Fibroblast of upper back skin (primary cell): ENCODE measurements around the gene F11R.
A peak's percentile ranks its signal among the peaks of the same experiment; 100 is the strongest.
"Not testable (repeated sequence)": the region's sequence is repeated elsewhere in the genome, so short reads cannot be mapped to it uniquely, and the experiment has no call there.

Source experiments
- DNase-seq: peaks from one replicate; pipeline ENCODE4 v3.0.0-alpha.2; 2013

Gene F11R

DNA sequence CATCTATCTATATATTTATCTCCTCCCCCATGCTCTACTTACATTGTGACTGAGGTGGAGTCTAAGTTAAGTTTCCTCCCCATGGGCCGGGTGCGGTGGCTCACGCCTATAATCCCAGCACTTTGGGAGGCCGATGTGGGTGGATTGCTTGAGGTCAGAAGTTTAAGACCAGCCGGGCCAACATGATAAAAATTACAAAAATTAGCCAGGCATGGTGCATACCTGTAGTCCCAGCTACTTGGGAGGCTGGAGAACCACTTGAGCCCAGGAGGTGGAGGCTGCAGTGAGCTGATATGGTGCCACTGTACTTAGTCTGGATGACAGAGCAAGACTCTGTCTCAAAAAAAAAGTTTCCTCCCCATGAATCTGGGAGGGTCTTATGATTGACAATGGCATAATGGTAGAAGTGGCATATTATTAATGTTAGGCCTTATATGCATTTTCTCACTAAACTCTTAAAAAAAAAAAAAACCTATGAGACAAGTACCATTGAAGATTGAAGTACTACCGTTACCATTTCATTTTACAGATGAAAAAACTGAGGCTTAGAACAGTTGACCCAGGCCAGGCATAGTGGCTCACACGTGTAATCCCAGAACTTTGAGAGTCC lies 11.2 kb downstream of the F11R start:
- no peak for DNase-seq

DNA sequence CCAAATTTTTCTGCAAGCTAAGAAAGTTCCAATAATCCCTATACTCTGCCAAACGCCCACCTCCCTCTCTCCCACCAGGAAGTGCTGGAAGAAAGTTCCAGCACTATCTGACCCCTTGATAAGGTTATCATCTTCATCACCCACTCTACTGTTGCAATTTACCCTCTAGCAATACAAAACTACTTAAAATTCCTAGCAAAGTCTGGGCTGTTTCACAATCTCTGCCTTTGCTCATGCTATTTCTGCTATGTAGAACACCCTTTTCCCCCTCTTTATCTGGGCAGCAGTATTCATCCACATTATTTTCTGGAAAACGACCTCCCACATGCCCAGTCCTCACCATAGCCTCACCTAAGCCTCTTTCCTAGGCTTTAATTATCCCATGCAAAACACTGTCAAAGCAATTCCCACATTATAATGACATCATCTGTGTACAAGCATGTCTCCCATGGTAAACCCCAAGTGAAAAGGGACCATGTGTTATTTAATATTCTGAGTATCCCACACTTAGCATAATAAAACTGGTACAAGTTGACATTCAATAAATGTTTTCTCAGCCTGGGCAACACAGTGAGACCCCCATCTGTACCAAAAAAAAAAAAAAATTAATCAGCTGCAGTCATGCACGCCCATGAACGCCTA lies 12.0 kb downstream of the F11R start:
- no peak for DNase-seq

DNA sequence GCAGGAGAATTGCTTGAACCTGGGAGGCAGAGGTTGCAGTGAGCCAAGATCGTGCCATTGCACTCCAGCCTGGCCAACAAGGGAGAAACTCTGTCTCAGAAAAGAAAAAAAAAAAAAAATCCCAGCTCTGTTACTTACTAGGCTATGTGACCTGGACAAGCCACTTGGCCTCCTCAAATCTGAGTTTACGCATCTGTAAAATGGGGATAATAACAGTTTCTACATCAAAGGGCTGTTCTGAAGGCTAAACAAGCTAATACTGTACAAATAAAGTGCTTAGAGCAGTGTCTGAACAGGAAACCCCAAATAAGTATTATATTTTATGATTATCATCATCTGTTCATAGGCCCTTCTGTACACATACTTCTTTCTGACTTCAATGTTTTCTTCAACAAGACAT lies 13.6 kb downstream of the F11R start:
- no peak for DNase-seq

DNA sequence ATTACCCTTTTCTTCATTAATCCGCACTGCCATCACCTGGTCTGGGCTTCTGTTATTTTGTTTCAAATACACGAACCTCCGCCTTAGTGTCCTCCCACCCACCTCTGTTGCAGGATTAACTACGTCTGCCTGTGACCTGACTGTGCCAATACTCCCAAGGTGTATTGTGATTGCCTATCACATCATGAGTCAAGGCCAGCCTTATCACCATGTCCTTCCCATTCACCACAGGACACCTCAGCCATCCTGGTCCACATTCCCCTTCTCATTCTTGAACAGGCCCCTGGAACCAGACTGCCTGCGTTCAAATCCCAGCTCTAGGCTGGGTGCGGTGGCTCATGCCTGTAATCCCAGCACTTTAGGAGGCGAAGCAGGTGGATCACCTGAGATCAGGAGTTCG lies 14.4 kb downstream of the F11R start:
- DNase-seq, result no peak

DNA sequence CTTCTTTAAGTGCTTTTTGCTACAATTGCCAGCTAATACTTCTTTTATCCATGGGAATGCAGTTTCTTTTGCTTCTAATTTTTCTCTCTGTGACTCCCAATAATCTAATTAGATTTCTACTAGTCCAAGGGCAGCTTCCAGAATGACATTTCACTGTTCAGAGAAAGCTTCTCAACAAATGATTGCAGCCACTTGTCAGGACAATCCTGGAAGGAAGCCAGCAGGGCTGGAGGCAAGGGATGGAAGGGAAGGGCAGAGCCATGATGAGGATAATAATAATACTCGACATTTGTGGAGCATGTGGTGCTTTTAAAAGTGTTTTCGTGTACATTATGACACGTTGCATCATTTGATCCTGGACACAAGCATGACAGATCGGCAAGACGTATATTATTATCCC lies 19.4 kb downstream of the F11R start:
- no peak for DNase-seq

DNA sequence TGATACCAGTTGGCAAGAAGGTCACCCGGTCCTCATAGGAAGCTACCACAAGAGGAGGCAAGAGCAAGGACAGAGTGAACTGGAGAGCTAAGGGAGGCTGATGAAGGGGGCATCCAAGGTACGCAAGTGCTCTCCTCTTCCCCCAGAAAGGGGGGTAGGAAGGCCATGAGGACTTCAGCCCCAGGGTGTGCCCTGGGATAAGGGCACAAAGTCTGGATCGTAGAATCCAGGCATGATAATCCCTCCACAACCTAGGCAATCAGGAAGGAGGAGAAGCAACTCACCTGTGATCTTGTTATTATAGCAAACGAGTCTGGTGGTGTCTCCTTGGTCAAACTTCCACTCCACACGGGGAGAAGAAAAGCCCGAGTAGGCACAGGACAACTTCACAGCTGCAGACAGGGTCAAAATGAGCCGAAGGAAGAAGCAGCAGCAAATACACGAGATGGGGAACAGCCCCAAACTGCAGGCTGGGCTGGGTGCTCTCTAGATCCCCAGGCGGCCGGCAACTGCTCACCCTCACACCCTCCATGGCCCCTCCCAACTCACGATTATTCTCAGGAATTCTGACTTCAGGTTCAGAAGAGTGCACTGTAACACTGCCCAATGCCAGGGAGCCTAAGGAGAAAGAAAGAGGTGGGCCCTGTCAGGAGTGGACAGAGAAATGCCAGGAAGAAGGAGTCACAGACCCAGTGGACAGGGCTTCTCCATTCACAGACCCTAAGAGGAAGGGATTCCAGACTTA lies 20.0 kb downstream of the F11R start:
- no peak for DNase-seq

DNA sequence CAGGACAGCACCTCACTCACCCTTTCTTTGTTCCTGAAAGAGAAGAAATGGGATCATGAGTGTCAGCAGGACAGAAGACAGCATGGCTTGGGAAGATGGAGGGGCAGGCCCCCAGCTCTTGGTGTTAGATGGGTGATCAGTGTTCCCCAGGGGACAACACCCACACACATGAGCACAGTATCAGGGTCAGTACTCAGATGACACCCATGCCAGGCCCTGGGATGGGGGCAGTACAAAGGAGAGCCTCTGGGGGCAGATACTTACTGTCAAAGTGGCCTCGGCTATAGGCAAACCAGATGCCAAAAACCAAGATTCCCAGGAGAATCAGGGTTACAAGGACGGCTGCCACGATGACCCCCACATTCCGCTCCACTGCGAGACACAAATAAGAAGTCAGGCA lies 21.6 kb downstream of the F11R start:
- DNase-seq, result no peak

DNA sequence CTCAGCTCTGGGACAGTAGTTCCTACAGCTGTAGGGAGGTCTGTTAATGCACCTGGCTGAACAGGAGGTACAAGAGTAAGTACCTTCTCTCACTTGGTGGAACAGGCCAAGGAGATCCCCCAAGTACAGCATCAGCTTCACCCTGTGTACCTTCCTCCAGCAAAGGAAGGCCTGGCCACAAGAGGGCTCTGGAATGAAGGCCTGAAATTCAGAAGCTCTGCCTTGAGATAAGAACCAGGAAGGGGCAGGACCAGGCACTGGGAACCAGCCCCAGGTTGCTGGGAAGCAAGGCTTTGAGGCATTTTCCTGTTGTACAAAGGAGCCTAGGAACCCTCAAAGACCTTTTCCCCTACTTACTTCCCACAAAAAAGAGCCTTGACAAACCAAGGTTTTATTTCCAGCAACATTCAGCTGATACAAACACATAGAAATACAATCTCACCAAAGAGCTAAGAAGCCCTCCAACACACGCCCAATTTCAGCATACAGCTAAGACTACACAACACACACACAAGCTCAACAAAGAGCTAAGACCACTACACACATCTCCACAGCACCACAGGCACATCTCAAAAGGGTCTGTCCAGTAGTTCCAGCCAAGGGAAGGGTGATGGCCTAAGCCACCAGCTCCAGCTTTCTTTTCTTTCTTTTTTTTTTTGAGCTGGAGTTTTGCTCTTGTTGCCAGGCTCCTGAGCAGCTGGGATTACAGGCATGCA lies 23.5 kb downstream of the F11R start:
- peak; percentile 50 for DNase-seq

DNA sequence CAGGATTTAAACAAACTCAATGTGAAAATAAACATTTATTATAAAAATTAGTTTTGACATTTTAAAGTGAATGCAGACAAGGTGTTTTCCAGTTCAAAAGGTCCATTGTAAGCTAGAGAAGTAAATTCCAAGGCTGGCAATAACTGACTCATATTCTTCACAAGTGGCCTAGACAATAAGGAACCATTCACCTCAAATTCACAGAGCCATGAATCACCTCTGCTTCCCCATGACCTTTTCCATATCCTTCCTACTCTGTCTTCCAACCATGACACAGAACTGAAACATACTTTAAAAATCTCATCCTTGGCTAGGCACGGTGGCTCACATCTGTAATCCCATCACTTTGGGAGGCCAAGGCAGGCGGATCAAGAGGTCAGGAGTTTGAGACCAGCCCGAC lies 24.8 kb downstream of the F11R start:
- peak; percentile 45 for DNase-seq

DNA sequence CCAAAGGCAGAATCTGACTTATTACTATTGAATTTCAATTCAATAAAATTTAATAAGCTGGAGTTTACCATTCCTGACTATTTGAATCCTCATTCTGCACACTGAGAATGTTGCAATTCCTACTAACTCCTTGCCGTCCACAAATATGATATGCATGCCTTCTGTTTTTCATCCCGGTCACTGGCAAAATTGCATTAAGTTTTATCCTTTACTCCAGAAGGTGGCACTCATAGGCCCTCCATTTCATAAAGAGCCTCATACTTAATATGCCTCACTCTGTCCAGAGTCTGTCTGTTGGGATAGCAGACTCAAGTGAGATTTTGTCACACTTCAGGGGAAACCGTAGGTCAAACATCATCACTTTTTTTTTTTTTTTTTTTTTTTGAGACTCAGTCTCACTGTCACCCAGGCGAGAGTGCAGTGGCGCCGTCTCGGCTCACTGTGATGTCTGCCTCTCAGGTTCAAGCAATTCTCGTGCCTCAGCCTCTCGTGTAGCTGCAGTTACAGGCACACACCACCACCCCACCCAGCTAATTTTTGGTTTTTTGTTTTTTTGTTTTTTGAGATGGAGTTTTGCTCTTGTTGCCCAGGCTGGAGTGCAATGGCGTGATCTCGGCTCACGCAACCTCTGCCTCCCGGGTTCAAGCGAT lies 27.3 kb downstream of the F11R start:
- peak; percentile 72 for DNase-seq

DNA sequence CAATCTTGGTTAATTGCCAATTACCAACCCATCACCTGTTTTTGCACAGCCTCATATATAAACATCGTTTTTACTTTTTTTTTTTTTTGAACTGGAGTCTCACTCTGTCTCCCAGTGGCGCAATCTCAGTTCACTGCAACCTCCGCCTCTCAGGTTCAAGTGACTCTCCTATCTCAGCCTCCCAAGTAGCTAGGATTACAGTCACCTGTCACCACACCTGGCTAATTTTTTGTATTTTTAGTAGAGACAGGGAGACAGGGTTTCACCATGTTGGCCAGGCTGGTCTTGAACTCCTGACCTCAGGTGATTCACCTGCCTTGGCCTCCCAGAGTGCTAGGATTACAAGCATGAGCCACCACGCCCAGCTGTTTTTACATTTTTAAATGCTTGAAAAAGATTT lies 28.9 kb downstream of the F11R start:
- DNase-seq, result not testable (repeated sequence)

DNA sequence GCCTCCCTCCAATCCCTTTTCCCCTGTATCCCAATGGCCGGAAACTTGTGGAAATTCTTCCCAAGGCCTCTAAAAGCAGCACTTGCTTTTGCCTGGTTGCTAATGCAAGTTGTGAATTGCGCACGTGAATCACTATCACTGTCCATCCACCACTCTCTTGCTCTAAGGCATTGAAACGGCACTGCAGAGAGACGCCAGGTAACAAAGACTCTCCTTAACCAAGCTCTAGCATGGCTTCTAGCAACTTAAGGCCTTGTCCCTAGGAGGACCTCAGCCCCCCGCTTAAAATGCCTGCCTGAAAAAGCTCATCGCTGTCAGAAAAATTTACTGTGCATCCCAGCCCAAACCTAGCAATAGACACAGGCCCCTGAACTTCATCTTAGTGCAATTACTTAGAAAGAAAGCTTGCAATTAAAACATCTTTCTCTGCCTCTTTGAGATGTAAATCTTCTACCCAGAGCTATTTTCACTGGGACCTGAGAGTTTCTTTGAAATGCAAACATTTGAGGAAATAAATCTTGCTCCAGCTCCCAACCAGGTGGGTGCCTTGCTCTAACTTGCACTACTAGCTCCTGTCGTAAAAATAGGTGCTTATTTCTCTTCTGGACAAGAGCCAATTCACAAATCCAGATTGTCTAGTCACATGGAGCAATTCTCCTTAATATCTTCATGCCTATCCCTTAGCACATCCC lies 33.4 kb downstream of the F11R start:
- DNase-seq, result no peak

DNA sequence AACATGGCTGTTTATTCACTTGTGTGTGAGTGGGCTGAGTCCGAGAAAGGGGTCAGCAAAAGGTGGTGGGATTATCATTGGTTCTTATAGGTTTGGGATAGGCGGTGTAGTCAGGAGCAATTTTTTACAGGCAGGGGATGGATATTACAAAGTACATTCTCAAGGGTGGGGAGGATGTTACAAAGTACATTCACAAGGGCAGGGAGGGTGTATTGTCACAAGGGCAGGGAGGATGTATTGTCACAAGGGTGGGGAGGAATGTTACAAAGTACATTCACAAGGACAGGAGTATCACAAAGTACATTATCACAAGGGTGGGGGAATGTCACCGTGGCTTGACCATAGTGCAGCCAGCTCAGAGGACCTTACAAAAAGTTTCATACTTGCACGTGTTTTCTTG lies 35.2 kb downstream of the F11R start:
- no peak for DNase-seq

DNA sequence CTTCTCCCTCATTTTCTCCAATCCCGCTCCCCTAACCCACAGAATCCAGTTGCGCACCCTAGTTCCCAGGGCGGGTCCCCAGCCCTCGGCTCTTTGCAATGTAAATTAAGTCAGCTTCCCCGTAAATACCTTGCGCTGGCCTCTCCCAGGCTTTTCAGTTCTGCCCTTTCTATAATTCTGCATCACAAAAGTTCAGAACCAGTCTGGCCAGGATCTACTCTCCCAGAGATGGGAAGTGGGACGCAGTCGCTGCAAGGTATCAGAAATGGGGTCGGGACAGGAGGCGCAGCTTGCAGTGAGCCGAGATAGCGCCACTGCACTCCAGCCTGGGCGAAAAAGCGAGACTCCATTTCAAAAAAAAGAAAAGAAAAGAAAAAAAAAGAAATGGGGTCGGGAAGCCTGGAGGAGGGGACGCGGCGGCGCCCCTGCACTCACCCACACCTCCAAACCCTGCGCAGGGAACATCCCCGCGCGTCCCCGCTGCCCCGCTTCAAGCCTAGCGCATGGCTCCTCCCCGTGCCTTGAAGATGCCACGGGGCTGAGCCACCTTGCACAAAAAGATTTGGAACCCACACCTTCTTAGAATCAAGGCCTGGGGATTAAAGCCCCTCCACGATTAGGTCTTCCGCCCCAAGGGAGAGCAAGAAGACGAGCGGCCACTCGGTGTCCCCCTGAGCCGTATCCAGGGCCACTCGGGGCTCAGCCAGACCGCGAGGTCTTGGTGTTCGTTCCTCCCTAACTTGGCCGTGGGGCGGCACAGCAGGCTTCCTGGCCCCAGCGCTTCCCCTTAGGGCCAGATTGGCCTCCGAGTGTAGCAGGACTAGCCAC lies 39.2 kb downstream of the F11R start:
- no peak for DNase-seq

DNA sequence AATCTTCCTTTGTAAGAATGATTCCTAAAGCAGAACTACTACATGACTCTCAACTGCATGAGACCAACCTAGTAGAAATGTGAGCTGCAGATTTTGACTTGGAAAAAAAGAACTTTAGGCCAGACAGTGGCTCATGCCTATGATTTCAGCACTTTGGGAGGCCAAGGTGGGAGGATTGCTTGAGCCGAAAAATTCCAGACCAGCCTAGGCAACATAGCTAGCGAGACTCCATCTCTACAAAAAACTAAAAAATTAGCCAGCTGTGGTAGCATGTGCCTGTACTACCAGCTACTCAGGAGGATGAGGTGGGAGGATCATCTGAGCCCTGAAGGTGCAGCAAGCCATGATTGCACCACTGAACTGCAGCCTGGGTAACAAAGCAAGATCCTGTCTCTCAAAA lies 41.7 kb downstream of the F11R start:
- no peak for DNase-seq

DNA sequence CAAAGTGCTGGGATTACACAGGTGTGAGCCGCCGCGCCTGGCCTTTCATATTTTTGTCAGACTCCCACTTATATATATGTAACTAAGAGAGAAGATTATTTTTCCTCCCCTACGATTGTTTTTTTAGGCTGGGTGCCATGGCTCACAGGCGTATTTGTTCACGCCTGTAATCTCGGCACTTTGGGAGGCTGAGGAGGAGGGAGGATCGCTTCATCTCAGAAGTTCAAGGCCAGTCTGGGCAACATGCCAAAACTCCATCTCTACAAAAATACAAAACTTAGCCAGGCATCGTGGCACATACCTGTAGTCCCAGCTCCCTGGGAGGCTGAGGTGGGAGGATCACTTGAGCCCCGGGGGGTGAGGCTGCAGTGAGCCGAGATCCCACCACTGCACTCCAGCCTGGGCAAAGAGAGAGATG lies 42.4 kb downstream of the F11R start:
- no peak for DNase-seq

DNA sequence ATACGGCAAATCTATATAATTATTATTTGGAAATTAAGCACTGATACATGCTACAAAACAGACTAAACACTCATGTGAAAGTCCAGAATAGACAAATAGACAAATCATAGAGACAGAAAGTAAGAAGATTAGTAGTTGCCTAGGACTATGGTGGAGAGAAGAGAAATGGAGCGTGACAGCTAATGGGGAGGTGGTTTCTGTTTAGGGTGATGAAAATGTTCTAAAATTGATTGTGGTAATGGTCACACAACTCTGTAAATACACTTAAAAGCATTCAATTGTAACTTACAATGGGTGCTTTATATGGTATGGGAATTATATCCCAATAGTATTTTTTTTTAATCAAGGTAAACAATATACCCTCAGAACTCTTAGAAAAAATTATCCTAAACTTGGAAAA lies 45.9 kb downstream of the F11R start:
- DNase-seq, result no peak

DNA sequence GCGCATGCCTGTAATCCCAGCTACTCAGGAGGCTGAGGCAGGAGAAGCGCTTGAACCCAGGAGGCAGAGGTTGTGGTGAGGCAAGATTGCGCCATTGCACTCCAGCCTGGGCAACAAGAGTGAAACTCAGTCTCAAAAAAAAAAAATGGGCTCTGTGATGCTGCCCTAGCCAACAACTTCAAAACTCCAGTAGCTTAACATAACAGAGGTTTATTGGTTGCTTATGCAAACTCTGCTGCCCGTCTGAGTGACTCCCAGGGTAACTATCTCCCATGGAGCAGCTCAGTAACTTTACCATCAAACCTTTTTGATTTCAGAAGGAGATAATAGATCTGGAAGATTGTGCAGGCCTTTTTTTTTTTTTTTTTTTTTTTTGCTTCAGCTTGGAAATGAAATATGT lies 47.5 kb downstream of the F11R start:
- DNase-seq, result no peak

DNA sequence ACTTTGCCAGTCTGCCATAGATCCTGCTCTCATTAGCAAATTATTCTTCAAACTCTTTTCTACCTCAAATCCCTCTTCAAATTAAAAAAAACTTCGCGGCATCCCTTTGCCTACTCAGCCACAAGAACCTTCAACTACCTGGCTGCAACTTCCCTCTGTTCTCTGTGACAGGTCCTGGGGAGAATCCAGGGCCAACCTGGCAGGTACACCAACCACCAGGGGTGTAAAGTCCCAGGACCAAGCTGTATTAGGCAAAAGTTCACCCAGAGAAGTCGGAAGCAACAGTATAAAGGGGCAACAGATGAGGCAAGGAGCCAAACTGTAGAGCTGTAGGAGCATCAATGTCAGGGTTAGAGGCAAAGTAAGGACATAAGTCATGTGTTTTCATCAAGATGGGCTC lies 48.0 kb downstream of the F11R start:
- DNase-seq, result no peak

DNA sequence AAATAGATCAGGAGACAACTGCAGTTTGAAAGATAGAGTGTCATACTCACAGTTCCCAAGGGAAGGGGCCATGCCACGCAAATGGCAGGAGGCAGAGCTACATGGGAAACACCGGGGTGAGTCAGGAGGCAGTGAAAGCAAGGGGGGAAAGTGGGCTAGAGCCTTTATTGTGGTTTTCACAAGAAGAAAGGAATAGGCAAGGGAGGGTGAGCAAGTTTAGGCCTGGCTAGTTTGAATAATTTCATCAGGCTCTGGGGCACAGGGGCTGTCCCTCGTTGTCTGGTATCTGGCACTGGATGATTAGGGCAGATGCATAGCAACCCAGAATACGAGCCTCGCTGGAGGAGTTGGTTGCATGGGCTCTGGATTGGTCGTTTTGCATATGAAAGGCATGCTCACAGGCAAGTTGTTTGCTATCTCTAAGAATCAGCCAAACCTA lies 49.3 kb downstream of the F11R start:
- no peak for DNase-seq

DNA sequence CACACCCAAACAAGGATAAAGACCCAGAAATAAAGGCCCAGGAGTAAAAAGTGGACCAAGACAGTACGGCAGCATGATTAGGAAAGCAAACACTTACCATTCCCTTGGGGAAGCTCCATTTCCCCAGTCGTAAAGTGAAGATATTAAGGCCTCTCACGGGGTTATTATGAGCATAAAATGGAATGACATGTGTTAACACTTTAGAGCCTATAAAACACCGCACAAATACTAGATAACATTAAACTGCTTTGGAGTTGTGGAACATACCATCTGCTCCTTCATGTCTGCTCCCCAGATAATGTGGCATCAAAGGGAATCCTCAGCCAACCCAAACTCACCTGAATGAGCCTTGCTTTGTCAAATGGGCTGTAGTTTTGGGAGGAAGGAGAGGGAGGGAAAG lies 57.4 kb downstream of the F11R start:
- DNase-seq, result no peak

DNA sequence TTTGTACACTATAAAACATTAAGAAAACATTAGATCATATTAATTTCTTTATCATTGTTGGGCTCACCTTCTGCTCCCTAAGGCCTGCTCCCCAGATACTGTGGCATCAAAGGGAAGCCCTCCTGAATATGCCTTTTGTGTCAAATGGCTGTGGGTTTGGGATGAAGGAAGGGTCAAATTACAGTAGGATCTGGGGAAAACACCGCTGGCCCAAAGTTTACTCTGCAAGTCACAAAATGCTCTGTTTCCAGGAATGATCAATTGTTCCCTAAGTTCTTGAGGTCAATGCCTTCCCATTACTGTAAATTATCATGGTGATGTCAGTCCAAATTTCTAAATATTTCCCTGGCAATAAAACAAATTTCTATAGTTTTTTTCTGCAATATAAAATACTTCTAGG lies 59.5 kb downstream of the F11R start:
- no peak for DNase-seq
